T47D (cell line): ENCODE measurements around the gene MIPEP.
"Not testable (repeated sequence)": the region's sequence is repeated elsewhere in the genome, so short reads cannot be mapped to it uniquely, and the experiment has no call there.

Experiments
- DNase-seq, 2 experiments: peaks; one replicate each; pipeline versions ENCODE4 v3.0.0 to v3.0.0-alpha.2; 2011 to 2012; ENCODE audit warnings: low read depth in 1 of 2, low spot score in 1 of 2
- JUND ChIP-seq: IDR thresholded peaks from 2 replicates; pipeline ENCODE4 v1.6.1; 2012; ENCODE audit warnings: low read depth
- in situ Hi-C: cut with HindIII; loops from 2 replicates; pipeline ENCODE4 v1.10.0; 2016; ENCODE audit warnings: low sequenced_read_pairs, low pct_unique_long_range_greater_than_20kb

The MIPEP gene

GRCh38 chr13:23902975-23903905, 14.0 kb upstream of the MIPEP start:
- in situ Hi-C loops = no loop called here

GRCh38 chr13:23901365-23901764, 12.2 kb upstream of the MIPEP start:
- in situ Hi-C loops = no loop called here
- no peak for TF ChIP-seq JUND
- no peak for DNase-seq

More at GRCh38 chr13:23902975-23903905, 14.0 kb upstream of the MIPEP start:
- no peak for DNase-seq
- no peak for TF ChIP-seq JUND

GRCh38 chr13:23899555-23899954, 10.4 kb upstream of the MIPEP start:
- DNase-seq = peak in 1 of 2 experiments; percentile 33
- in situ Hi-C loops = no loop called here
- TF ChIP-seq JUND = no peak

- no peak for DNase-seq
- in situ Hi-C loops = no loop called here
- TF ChIP-seq JUND = no peak
Measured at GRCh38 chr13:23898101-23898500, 8.9 kb upstream of the MIPEP start.

- in situ Hi-C loops, DNase-seq: not testable (repeated sequence)
Measured at GRCh38 chr13:23897452-23897919, 8.3 kb upstream of the MIPEP start, which contains the start of gene C1QTNF9B. Gene C1QTNF9B, minus strand, starts transcription at chr13:23897502.

GRCh38 chr13:23894746-23895145, 5.5 kb upstream of the MIPEP start:
- in situ Hi-C loops, DNase-seq: not testable (repeated sequence)

GRCh38 chr13:23893791-23894190, 4.6 kb upstream of the MIPEP start:
- in situ Hi-C loops = not testable (repeated sequence)

GRCh38 chr13:23889615-23890607, 711 bp upstream of the MIPEP start:
- TF ChIP-seq JUND = no peak
- DNase-seq = peak in 1 of 2 experiments; percentile 9
- in situ Hi-C loops = no loop called here

More at GRCh38 chr13:23893791-23894190, 4.6 kb upstream of the MIPEP start:
- DNase-seq = not testable (repeated sequence)

GRCh38 chr13:23884361-23884760, 4.8 kb downstream of the MIPEP start:
- in situ Hi-C loops, DNase-seq: not testable (repeated sequence)

- in situ Hi-C loops = no loop called here
- no peak for TF ChIP-seq JUND
- DNase-seq = no peak
Measured at GRCh38 chr13:23883255-23883654, 5.9 kb downstream of the MIPEP start.

- DNase-seq, in situ Hi-C loops: not testable (repeated sequence)
Measured at GRCh38 chr13:23881402-23881800, 7.8 kb downstream of the MIPEP start.

- DNase-seq, in situ Hi-C loops: not testable (repeated sequence)
Measured at GRCh38 chr13:23880493-23881401, 8.5 kb downstream of the MIPEP start.
